ENCODE data around the gene MTA2.
"Not testable (repeated sequence)": the region's sequence is repeated elsewhere in the genome, so short reads cannot be mapped to it uniquely, and the experiment has no call there.

Gene MTA2

DNA sequence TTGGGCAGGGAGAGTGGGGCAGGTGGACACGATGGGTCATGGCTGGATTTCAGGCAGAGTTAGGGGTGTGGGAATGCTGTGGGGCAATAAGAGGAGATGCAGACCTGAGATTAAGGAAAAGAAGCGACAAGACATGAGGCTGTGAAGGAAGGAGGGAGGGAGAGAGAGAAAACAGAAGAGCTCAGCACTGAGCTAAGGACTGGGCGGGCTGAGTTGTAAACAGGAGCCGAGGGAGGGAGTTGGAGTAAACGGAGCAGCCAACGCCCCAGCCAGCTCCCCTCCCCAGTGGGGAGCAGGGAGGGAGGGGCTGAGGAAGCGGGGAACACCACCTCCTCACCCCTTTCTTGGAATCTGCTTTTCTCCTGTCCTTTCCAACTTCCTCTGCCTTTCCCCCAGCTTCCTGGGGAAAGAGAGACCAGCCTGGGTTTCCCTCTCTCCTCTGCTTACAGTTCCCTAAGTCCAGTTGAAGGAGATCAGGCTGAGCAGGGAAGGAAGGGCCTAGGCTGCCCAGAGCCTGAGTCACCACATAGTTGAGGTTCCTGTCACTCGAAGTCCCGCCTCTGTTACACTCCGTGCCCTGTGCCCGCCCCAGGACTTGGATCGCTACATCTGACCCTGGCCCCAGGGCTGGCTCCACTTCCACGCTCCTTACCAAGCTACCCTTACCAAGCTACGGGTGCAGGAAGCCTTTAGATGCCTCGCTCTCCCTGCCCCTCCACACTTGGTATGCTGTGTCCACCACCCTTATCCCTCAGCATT, 48.4 kb downstream of the MTA2 start:
- TF ChIP-seq, protein P1, sequence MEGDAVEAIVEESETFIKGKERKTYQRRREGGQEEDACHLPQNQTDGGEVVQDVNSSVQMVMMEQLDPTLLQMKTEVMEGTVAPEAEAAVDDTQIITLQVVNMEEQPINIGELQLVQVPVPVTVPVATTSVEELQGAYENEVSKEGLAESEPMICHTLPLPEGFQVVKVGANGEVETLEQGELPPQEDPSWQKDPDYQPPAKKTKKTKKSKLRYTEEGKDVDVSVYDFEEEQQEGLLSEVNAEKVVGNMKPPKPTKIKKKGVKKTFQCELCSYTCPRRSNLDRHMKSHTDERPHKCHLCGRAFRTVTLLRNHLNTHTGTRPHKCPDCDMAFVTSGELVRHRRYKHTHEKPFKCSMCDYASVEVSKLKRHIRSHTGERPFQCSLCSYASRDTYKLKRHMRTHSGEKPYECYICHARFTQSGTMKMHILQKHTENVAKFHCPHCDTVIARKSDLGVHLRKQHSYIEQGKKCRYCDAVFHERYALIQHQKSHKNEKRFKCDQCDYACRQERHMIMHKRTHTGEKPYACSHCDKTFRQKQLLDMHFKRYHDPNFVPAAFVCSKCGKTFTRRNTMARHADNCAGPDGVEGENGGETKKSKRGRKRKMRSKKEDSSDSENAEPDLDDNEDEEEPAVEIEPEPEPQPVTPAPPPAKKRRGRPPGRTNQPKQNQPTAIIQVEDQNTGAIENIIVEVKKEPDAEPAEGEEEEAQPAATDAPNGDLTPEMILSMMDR (IDR thresholded peaks at IDR 0.05; ENCODE audit: low read depth, low read length), result no peak
- H3K4me3 ChIP-seq (ENCODE audit: low read depth, low read length), result peak overlapping the region; percentile 26
- in situ Hi-C loops (cut with HindIII; ENCODE audit: low sequenced_read_pairs), result no loop called here
- DNase-seq (ENCODE audit: low read depth, low spot score), result peak; percentile 96

DNA sequence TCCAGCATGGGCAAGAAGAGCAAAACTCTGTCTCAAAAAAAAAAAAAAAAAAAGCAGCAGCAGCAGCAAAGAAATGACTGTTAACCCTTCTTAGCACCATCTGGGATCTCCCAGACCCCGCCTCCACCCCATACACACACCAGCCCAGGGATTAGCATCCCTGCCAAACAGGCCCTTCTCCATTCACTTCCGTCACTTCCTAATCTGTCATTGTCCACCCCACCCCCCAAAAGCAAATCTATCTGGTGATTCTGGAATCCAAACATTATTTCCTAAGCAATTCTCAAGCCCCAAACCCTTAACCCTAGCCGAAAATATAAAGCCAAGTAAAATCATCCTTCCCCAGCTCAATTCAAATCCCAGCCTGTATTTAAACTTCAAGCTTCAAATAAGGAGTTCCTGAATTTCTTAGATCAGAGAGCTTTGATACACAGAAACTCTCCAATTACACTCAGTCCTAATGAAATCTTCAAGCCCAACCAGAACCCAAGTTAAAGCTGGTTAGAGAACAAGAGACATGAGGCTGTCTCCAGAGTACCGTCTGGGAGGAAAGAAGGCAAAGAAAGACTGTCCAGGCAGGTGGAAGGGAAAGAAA, 49.1 kb downstream of the MTA2 start:
- no peak for DNase-seq (ENCODE audit: low read depth, low spot score)
- in situ Hi-C loops (cut with HindIII; ENCODE audit: low sequenced_read_pairs), result no loop called here
- H3K4me3 ChIP-seq (ENCODE audit: low read depth, low read length), result peak overlapping the region; percentile 26
- TF ChIP-seq, protein P1 (IDR thresholded peaks at IDR 0.05; ENCODE audit: low read depth, low read length), result no peak

DNA sequence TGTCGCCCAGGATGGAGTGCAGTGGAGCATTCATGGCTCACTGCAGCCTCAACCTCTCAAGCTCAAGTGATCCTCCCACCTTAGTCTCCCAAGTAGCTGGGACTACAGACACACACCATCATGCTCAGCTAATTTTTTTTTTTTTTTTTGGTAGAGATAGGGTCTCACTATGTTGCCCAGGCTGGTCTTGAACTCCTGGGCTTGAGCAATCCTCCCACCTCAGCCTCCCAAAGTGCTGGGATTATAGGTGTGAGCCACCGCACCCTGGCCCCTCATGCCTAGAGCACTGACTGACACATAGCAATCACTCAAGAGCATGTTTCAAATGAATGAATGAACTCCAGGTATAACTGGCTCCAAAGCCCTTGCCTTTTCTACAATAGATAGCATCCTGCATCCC, 51.2 kb downstream of the MTA2 start:
- H3K4me3 ChIP-seq (ENCODE audit: low read depth, low read length); DNase-seq (ENCODE audit: low read depth, low spot score); in situ Hi-C loops (cut with HindIII; ENCODE audit: low sequenced_read_pairs): not testable (repeated sequence)

DNA sequence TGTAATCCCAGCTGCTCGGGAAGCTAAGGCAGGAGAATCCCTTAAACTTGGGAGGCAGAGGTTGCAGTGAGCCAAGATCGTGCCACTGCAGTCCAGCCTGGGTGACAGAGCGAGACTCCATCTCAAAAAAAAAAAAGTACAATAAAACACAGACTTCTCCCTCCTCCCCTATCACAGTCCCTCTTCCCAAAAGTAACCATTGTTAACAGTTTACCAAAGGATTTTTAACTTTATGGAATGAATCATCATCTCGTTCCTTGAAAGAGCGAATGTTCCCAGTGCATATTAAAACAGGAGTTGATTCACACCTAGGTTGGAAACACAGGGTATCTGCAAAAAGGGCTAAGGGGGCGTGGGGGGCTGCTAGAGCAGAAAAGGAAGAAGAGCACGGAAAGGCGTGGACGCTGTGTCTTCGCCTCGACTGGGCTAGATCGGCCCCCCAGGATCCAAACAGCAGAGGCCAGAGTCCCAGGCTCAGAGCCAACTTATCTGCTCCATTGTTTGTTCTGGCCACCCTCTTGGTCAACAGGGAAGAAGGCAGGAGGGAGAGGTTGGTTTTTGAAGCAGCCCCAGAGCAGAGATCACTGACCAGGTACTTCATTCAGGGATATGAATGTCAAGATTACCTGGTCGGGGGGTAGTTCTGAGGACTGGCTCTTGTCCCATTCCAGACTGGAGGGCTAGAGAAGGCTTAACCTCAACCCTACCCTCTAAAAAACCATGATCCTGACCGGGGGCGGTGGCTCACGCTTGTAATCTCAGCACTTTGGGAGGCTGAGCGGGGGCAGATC, 52.9 kb downstream of the MTA2 start:
- peak; percentile 34 for DNase-seq (ENCODE audit: low read depth, low spot score)
- in situ Hi-C loops (cut with HindIII; ENCODE audit: low sequenced_read_pairs), result no loop called here
- TF ChIP-seq, protein P1 (IDR thresholded peaks at IDR 0.05; ENCODE audit: low read depth, low read length), result no peak
- H3K4me3 ChIP-seq (ENCODE audit: low read depth, low read length), result no peak overlapping the region

DNA sequence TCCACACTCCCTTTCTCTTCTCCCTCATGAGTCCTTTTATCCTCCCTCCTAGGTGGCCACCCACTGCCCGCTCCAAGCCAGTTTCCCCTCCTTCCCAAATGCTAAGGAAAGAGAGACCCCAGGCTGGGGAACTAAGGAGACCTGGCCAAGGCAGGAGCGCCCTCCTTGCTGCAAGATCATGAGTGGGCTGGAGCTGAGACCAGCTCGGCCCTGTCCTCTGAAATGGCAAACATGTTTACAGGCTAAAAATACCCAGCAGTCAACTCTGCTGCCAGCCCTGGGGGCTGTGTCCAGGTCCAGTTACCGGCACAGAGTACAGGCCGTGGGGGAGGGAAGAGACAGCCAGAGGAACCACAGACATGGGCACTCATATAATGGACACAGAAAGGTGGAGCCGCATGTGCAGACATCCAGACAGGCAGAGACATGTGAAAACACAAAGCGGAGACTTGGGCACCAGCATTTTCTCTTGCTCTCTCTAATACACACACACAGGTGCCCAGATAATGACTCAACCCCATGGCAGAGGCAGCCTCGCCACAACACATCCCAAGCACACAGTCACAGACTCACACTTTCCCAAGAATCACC, 53.9 kb downstream of the MTA2 start:
- in situ Hi-C loops (cut with HindIII; ENCODE audit: low sequenced_read_pairs), result no loop called here
- TF ChIP-seq, protein P1 (IDR thresholded peaks at IDR 0.05; ENCODE audit: low read depth, low read length), result no peak
- DNase-seq (ENCODE audit: low read depth, low spot score), result no peak
- peak overlapping the region; percentile 91 for H3K4me3 ChIP-seq (ENCODE audit: low read depth, low read length)

DNA sequence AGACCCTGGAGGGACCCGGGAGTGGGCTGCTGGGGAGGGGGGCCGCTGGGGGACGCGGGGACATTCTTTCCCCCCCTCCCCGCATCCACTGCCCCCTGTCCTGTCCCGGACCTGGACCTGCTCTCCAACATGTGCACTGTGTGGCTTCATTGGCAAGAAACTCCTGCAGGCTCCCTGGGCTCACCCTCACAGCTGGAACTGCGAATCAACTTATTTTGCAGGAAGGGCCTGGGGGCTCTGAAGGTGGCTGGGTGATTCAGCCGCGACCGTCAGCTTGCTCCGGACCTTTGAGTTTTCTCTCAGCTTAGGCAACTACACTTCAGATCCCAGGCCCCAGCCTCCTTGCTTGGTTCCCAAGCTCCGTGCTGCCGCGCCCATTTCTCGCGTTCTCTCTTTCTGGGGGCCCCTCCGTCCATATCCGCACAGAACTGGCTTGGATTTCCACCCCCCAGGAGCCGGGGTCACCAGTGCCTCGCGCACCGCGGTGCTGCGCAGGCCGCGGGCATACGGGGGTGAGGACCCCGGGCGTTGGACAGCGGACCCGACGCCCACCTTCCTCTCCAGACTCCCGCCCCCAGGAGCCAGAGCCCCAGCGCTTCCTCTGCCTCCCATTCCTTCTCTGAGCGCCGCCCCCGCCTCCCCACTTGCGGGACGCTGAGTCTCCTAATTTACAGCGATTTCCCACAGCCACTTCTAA, 54.6 kb downstream of the MTA2 start:
- peak overlapping the region; percentile 91 for H3K4me3 ChIP-seq (ENCODE audit: low read depth, low read length)
- TF ChIP-seq, protein P1 (IDR thresholded peaks at IDR 0.05; ENCODE audit: low read depth, low read length), result no peak
- DNase-seq (ENCODE audit: low read depth, low spot score), result peak; percentile 67
- in situ Hi-C loops (cut with HindIII; ENCODE audit: low sequenced_read_pairs), result no loop called here
